NCI-H2029 treated with DMSO at 0.1 percent for 48 hours (cell line): Measurements from ENCODE around the gene ITGB1.

ENCODE experiments used
- DNase-seq: peaks from one replicate; lab custom pipeline; 2025; lab: John Stamatoyannopoulos, UW

The ITGB1 gene

GRCh38 chr10:32888161-32888927, 69.7 kb downstream of the ITGB1 start:
- DNase-seq: no peak

DNA sequence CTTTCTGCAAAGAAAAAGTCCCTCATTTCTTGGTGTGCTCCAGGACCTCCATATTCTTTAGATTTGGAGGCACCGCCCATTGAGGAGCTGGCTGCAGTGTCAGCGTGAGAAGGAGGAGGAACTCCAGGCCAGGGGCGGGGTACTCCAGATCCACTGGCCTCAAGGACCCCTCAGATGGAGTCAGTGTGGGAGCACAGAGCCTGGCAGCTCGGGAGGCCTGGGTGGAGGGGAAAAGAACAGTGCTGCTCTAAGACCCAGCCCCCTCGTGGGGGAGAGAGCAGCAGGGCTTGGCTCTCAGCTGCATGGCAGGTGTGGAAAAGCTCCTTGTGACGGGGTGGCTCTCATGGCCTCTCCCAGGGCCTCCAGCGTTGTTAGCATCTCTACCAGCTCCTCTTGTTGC, 70.5 kb downstream of the ITGB1 start:
- no peak for DNase-seq

GRCh38 chr10:32882076-32882475, 76.0 kb downstream of the ITGB1 start:
- DNase-seq: no peak

- DNase-seq: no peak
These were observed 79.4 kb downstream of the ITGB1 start for GRCh38 chr10:32878646-32879045.

GRCh38 chr10:32877915-32878314, 80.1 kb downstream of the ITGB1 start:
- no peak for DNase-seq

- no peak for DNase-seq
These were observed 92.9 kb downstream of the ITGB1 start for GRCh38 chr10:32865170-32865569.

- no peak for DNase-seq
These were observed 103.6 kb downstream of the ITGB1 start for GRCh38 chr10:32854435-32854834.

DNA sequence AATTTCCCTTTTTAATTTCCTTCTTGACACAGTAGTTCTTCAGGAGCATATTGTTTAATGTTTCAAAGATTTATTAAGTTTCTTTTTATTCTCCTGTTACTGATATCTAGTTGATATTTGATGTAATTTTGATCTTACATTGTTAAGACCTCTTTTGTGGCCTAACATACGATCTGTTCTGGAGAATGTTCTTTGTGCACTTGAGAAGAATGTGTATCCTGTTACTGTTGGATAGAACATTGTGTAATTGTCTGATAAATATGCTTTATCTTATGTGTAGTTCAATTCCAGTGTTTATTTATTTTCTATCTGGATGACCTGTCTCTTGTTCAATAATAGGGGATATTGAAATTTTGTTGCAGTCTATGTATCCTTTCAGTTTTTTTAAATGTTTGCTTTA, 106.7 kb downstream of the ITGB1 start:
- no peak for DNase-seq
